HuH-7 (cell line): ENCODE measurements around the gene NTN1.

Experiments
- DNase-seq: peaks from one replicate; pipeline ENCODE4 v3.0.0; 2011; ENCODE audit warnings: low spot score

Gene NTN1

GRCh38 chr17:9037736-9038135 lies 16.4 kb downstream of the NTN1 start:
- no peak for DNase-seq

DNA sequence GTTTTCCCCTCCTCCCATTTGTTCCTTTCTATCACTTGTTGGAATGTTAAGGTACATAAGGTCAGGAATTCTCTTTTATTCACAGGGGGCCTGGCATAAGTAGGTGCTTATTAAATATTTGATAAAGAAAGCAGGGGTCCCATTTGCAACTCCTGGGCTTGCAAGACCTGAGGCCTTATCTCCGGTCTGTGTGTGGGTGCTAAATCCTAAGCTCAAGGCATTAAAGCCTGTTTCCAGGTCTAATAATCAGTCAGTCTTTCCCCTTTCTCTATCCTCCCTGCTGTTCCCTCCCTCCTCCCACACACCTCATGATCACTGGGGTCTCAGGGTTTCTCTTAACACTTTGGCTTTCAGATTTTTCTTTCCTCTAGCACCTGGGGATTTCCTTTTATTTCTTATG lies 17.1 kb downstream of the NTN1 start:
- DNase-seq, result no peak

DNA sequence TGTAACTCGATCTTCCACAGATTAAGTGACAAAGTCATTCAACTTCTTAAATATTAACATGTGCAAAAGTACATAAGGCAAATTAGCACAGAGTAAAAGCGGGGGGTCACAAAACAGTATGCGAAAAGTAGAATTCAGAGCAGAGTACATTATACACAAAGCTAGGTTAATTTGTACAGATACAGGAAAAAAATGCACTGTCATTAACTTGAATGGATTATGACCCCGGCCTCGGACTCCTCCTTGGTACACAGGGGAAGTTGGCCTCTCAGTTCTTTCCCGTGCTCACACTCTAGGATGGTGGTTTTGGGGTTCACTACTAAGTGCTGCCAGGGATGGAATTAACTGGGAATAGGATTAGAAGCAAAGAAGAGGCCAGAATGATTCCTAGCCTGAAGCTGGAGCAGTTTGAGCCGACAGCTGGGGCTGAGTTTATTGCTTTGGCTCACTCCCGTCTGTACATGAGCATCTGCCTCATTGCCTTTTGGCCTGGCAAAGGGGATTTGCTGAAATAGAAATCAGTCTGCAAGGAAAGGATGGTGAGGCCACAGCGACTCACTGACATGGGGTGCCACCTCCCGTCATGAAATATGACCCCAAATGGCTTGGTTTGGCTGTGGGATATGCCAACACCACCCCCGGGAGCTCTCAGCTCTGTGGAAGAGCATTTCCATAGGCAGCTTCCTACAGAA lies 23.6 kb downstream of the NTN1 start:
- DNase-seq, result no peak

DNA sequence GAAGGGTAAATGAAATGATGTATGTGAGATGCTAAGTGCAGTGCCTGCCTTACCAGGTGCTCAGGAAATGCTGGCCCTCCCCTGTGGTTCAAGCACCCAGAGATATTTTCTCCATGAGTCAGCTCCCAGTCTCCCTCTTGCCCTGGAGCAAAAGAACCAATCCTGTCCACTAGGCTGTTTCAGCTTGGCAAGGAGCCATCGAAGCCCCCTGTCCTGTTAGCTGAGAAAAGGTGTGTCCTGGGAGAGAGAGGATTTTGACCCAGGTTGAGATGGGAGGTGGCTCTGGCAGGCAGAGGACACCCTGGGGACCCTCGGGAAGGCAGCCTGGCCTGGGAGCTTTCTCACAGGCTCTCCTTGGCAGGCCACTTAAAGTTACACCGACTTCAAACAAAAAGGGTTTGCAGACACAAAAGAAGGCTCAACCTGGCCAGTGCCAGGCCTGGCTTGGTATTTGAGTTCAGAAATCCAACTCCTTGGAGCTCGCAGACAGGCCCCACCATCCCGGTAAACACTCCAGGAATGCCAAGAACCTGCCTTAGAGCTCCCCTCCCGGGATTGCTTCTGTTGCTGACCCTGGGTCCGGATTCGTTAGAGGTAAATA lies 29.6 kb downstream of the NTN1 start:
- no peak for DNase-seq

GRCh38 chr17:9051561-9051960 lies 30.3 kb downstream of the NTN1 start:
- no peak for DNase-seq

DNA sequence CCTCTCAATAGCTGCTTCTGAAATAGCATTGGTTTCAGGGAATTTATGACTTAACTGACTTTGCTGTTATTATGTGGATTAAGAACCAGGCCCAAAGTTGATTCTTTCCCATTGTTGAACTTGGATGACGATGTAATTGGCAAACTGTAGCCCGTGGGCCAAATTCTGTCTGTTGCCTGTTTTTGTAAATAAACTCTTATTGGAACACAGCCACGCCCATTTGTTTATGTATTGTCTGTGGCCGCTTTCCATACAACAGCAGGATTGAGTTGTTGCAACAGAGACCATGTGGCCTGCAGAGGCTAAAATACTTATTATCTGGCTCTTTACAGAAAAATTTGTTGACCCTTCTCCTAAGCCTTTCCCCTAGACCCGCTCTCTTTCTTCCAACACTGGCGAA lies 31.6 kb downstream of the NTN1 start:
- DNase-seq, result no peak

GRCh38 chr17:9053406-9053805 lies 32.1 kb downstream of the NTN1 start:
- no peak for DNase-seq

GRCh38 chr17:9054126-9054975 lies 33.0 kb downstream of the NTN1 start:
- DNase-seq, result no peak

DNA sequence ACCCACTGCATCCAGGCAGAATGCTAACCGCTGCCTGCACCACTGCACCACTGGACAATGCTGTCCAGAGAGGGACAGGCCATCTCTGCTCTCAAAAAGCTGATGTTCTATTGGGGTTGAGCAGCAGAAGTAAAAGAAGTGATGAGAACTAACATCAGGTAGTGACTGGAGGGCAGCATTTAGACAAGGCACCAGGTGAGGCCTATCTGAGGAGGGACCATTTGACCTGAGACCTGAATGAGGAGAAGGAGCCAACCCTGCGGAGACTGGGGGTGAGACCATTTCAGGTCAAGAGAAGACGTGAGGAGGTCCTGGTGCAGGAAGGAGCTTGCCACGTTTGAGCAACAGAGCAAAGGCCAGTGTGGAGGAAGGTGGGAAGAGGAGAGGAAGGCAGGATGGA lies 34.0 kb downstream of the NTN1 start:
- DNase-seq, result no peak

DNA sequence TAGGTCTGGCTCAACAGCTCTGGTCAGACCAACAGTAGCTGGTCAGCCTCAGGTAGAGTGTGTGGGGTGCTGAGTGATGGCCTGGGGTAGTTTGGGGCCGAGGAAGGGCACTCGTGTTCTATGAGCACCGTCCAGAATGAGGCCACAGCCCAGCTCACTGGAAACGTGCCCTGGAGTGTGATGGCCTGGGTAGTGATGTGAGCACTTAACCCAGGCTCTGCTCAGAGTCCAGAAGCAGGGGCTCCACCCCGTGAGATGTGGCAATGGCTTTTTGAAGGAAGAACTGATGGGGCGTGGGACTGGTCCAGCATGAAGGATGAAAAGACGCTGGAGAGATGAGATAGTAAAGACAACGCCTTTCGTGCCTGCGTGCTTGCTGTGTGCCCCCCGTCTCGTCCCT lies 35.3 kb downstream of the NTN1 start:
- no peak for DNase-seq

DNA sequence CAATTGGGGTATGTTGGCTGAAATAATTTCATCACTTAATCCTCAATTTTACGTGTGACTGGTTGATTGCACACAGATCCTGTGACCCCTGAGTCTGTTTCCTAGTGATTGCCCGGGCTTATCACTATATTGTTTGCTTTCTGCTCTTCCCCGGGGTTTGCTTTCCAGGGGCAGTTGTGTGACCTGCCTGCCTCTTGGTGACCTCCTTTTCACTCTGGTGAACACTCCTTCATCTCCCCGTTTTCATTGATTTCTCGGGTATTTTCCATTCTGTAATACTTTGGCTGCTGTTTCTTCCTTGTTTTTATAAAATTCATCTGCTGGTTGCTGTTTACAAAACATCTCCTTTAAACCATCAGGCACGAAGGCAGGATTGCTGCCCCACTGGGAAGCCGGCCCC lies 36.0 kb downstream of the NTN1 start:
- DNase-seq, result no peak

DNA sequence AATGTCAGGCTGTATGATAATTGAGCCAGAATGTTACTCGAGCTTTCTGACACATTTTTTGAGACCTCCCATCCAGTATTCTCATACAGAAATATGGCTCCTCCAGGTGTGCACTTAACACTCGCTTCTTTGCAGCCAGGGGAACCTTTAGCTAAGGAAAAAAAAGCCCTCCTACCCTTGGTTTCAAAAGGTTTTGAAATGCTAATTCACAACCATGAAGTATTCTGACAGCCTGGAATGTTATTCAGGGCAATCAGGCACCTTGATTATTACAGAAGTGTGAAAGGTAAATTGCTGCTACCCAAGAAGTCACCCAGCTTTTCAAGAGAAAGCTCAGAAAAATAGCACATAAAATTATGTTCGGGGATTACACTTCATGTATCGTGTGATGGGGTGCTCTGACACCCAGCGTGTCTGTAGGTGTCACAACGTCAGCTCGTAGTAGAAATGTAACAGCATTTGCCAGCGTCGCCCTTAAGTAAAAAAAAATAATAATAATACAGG lies 41.1 kb downstream of the NTN1 start:
- DNase-seq, result no peak

GRCh38 chr17:9064311-9064834 lies 43.1 kb downstream of the NTN1 start:
- DNase-seq, result no peak

DNA sequence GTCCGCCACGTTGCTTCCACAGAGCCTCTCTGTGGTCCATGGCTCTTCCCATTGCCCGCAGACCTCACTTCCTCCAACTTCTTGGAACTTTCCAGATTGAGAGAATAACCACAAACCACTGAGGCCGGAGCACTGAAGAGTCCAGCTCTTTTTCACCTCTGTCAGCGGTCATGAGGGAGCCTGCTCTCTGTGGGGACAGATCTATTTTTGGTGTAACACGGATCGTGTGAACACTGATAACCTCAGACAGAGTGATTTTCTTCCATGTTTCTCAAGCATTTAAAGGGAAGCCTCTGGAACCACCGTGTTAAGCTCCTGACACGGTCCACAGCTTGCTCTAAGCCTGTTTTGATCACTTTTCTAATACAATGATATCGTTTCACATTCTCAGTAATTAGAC lies 49.7 kb downstream of the NTN1 start:
- no peak for DNase-seq

DNA sequence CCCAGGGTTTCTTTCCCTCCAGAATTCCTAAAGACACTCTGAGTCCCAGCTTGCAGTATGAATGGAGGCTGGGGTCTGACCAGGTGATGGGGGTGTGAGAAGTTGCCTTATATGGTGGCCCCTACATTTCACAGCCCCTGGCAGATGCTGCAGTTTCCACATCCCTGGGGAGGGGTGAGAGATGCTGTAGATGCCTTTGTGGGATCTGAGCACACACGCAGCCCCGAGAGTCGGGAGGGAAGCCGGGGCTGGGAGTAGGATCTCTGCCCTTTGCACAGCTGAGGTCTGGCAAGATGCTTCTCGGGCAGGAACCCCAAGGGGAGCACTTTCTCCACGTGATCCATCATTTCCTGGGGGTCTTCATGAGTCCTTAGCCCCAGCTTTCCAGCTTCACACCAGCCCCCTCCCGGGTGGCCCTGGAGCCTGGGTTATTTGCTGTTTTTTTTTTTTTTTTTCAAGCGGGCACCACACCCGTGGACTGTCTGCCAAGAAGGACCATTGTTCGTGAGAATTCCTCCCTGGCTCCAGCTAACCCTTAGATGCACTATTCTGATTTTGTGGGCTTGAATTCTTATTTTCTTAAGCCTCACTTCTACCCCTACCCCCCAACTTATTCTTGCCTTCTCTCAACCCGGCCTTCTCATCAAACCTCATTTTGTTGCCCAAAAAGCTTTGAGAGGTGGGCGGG lies 50.6 kb downstream of the NTN1 start:
- no peak for DNase-seq

DNA sequence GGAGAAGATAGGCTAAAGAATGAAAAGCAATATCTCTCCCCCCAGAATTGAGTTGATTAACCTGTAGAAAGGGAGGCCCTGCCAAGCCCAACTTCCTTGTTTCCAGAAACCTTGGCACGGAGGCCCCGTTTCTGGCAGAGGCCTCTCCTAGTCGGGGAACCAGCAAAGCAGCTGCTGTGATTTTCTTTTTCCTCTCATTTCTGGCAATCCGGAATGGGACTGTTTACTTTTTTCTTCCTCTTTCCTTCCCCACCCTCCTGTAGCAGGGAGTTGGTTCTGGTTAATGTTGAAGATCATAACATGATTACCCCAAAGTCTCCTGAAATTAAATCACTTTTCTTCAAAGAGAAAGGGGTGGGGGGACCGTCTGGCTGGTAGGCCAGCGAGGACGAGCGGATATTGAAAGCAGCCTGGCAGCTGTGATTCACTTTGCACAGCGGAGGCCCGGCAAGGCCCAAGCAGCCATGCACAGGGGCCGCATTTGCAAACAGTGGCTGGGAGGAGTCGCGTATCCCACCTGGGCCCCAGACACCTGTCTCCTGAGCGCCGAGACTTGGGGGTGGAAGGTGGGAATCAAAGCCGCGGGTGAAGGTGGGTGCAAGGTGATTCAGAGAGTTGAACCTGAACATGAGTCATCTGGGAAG lies 51.5 kb downstream of the NTN1 start:
- no peak for DNase-seq

GRCh38 chr17:9074131-9074530 lies 52.8 kb downstream of the NTN1 start:
- no peak for DNase-seq

- no peak for DNase-seq
Observed at GRCh38 chr17:9079461-9080103, 58.3 kb downstream of the NTN1 start.

DNA sequence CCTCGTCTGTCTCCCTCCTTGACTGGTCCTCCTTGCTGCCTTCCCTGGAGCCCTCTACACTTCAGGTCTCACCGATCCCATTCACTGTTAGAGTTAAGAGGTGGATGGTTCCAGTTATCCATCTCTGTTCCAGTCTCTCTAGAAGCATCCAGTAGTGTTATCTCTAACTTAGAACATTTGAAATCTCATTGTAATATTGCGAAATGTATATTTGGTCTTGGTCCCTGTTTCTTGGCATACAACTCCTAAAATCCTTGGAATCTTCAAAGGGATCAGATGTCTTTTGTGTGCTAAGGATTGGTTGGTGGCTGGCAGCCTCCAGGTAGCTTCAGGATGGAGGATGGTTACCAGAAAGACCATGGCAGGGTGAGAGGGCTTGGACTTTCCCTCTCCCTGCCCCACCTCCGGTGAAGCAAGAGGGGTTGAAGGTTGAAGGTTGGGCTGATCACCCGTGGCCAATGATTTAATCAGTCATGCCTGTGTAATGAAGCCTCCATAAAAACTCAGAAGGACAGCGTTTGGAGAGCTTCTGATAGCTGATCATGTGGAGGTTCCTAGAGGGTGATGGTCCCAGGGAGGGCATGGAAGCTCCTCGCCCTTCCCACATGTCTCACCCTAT lies 59.1 kb downstream of the NTN1 start:
- DNase-seq, result no peak

DNA sequence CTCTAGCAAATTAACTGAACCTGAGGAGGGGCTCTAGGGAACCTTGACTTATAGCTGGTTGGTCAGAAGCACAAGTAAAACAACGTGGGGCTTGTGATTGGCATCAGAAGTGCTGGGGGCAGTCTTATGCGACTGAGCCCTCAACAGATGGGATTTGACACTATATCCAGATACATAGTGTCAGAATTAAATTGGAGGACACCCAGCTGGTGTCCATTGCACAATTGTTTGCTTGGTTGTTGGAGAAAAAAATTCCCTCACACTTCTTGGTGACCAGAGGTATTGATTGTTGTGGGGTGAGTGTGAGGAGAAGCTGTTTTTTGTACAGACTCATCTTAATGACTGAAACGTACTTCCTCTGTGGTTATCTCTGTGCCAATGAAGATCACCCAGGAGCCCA lies 59.7 kb downstream of the NTN1 start:
- no peak for DNase-seq

DNA sequence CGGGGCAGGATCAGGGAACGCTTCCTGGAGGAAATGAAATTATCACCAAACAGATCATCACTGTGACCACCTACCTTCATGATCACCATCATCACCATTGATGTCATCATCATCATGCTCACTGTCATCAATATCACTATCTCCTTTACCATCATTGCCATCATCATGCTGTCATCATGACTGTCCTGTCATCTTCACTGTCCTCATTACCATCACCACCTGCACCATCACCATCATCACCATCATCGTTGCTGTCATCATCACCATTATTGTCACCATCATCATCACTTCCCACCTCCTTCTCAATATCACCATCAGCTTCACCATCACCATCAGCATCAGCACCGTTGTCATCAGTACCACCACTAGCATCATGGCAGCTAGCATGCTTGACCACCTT lies 65.3 kb downstream of the NTN1 start:
- DNase-seq, result no peak
